ENCODE measurements around the gene AUH.

GRCh38 chr9:91200692-91201336 lies 160.9 kb downstream of the AUH start:
- TF ChIP-seq EGR1 (IDR thresholded peaks at IDR 0.05): no peak
- no peak for TF ChIP-seq YY1 (IDR thresholded peaks at IDR 0.05; ENCODE audit: low read depth)
- TF ChIP-seq TCF12 (IDR thresholded peaks at IDR 0.05; ENCODE audit: low read depth): no peak
- TF ChIP-seq REST (IDR thresholded peaks at IDR 0.05; ENCODE audit: low read depth): no peak
- TF ChIP-seq CEBPB (IDR thresholded peaks at IDR 0.05): no peak
- no peak for TF ChIP-seq NFIC (IDR thresholded peaks at IDR 0.05)
- no peak for TF ChIP-seq MAX (IDR thresholded peaks at IDR 0.05)
- TF ChIP-seq TEAD4 (IDR thresholded peaks at IDR 0.05): no peak
- no peak for TF ChIP-seq TAF1 (IDR thresholded peaks at IDR 0.05; ENCODE audit: low read depth)
- no peak for TF ChIP-seq RAD21 (IDR thresholded peaks at IDR 0.05; ENCODE audit: low read depth)
- TF ChIP-seq EP300 (IDR thresholded peaks at IDR 0.05; ENCODE audit: borderline replicate concordance): no peak

All from Ishikawa (cell line).